IPS-NIHi7 (cell line): ENCODE results near the gene FAM20C.

Source experiments
- DNase-seq: peaks from one replicate; pipeline ENCODE4 v3.0.0; 2012; ENCODE audit warnings: mixed read lengths; ENCODE audit errors: extremely low spot score

The FAM20C gene

DNA sequence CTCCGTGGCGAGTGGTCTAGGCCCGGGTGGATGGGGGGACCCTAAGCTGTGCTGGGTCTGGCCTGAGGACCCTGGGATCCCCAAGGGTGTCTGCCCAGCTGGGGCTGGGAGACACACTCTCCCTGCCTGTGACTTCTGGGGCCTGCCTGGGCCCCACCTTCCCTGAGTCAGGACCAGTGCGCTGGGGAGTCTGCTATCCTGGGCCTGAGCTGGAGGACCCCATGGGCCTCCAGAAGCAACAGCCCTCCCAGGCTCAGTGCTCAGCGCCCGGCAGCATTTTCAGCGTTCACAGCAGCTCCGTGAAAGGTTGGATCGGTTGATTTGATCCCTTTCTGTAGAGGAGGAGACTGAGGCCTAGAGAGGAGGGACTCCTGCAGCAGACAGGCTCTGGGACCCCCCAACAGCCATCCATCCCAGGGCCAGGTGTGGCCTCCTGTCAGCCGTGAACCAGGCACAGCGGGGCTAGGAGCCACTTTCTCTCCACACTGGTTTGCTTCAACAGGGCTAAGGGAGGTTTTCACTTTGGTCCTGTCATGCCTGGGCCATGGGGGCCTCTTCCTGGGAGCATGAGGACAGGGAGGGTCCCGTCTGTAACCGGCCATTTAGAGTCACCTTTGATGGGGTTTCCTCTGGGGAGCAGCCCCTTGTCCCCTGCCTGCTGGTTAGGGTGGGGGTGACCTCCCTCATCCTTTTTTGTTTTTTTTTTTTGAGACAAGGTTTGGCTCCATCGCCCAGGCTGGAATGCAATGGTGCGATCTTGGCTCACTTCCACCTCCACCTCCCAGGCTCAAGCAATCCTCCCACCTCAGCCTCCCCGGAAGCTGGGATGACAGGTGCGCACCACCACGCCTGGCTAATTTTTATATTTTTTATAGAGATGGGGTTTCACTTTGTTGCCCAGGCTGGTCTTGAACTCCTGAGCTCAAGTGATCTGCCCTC, 110.0 kb downstream of the FAM20C start:
- no peak for DNase-seq

DNA sequence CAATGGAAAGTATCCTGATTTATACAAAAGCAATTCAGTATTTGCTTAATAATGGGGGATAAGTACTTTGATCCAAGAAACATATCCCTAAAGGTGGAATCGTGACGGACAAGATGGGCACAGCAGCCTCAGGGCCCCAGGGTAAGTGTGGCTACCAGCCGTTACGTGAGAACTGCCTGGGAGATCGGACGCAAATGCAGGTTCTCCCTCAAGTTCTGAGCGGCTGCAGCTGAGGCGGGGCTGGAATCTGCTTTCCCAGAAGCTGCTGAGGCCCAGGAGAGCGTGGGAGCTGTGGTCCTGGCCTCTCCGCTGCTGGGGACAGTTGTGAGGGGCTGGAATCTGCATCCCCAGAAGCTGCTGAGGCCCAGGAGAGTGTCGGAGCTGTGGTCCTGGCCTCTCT, 111.1 kb downstream of the FAM20C start:
- DNase-seq: no peak

DNA sequence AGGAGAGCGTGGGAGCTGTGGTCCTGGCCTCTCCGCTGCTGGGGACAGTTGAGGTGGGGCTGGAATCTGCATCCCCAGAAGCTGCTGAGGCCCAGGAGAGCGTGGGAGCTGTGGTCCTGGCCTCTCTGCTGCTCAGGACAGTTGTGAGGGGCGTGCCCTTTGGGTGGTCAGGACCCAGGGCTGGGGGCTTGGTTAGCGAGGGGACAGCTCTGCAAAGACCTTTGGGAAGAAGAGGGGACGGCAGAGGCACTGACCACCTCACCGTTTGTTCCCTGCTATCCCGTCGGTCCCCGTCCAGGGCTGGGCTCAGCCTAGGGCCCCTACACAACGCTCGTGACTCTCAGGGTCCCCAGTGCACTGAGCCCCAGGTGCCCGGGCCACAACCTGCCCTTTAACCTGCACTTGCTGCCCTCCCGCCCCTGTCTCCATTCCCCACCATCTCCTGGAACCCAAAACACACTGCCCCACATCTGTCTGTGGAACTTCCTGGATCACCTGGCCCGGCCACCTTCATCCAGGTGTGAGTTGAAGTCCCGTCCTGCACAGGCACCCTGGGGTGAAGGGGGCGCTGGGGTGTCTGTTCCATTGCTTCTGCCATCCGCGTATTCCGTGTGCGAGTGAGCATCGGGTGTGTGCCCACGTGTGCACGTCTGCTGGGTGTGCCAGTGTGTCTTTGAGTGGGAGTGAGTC, 111.7 kb downstream of the FAM20C start:
- no peak for DNase-seq

DNA sequence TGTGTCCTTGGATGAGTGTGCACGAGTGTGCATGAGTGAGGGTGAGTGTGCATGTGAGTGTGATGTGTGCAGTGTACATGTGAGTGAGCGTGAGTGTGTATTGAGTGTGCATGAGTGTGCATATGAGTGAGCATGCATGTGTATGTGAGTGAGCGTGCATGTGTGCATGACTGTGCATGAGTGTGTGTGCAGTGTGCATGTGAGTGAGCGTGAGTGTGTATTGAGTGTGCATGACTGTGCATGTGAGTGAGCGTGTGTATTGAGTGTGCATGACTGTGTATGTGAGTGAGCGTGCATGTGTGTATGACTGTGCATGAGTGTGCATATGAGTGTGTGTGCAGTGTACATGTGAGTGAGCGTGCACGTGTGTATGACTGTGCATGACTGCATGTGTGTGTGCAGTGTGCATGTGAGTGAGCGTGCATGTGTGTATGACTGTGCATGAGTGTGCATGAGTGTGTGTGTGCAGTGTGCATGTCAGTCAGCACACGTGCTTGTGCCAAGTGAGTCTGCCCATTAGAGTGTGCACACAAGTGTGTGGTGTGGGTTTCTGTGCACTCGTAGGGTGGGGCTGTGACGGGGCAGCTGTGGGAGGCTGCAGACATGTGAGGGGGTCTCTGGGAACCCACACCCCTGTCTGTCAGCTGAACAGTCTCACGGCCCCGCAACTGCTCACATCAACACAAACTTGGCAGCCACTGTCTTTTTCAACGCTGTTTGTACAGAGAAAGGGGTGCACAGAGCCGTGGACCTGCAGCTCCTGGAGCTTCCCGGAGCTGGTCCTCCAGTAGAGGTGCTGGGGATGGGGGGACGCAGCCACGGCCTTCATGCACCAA, 112.4 kb downstream of the FAM20C start:
- DNase-seq: no peak

DNA sequence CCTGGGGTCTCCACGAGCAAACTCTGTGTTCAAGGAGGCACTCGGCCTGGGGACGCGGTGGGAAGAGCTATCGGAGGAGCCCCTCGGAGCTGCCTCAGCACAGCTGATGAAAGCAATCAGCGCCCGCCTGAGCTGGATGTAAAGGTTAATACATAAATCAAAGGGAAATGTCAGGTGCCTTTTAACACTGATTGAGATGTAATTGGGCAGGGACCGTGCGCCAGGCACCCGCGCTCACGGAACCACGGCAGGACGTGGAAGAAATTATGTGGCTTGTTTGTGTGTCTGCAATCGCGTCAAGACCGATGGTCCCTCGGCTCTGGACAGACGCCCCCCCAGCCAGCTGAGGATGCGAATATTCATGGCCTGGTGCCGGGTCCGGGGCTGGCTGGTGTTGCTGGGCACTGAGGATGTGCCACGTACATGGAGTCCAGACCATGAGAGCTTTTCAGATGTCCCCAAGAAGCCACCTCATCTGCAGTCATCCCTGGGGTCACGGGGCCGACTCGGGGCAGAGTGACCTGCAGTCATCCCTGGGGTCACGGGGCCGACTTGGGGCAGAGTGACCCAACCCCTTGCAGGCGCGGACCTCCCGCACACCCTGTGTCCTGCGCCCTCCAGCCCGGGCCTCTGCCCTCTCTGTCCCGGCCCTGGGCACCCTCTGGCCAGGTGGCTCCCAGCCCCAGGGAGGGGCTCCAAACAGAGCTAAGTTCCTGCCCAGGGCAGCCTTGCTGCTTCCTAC, 113.2 kb downstream of the FAM20C start:
- DNase-seq: no peak

DNA sequence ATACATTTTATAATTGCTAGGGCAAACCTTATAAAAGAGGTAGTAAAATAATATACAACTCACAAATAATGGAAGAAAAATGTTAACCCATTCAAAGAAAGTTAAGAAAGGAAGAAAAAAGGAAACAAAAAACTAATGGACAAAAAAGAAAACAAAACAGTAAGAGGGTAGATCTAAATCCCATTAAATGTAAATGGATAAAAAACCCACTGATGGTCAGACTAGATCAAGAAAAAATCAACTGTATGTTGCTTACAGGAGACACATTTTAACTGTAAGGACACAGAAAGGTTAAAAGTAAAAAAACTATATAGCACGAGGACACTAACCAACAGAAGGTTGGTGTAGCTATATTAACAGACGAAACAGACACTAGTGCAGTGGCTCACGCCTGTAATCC, 115.6 kb downstream of the FAM20C start:
- DNase-seq: no peak

DNA sequence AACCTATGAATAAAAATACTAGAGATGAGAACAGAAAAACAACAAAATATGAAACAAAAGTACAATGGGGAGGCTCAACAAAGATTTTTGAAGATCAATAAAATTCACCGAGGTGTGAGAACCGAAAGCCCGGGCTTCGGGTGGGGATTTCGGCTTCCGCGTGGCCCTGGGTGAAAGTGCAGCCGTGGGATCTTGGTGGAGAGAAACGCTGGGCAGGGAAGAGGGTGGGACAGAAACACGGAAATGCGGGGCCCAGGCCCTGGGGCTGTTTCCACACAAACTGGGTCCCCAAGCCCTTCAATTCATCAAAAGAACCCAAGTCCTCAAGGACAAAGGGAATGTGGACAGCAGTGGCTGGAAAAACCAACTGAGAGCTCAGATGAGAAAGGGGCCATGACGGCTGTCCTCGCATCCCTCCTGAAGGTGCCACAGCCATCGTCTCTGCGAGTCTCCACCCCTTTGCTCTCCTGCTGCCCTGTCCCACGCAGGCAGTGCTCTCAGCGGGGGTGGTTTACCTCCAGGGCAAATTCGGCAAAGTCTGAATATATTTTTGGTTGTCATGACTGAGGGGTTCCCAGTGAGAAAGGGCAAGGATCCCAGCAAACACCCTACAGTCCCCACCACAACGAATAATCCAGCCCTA, 117.3 kb downstream of the FAM20C start:
- no peak for DNase-seq
